ENCODE measurements around the gene MANSC1.

MANSC1 gene

DNA sequence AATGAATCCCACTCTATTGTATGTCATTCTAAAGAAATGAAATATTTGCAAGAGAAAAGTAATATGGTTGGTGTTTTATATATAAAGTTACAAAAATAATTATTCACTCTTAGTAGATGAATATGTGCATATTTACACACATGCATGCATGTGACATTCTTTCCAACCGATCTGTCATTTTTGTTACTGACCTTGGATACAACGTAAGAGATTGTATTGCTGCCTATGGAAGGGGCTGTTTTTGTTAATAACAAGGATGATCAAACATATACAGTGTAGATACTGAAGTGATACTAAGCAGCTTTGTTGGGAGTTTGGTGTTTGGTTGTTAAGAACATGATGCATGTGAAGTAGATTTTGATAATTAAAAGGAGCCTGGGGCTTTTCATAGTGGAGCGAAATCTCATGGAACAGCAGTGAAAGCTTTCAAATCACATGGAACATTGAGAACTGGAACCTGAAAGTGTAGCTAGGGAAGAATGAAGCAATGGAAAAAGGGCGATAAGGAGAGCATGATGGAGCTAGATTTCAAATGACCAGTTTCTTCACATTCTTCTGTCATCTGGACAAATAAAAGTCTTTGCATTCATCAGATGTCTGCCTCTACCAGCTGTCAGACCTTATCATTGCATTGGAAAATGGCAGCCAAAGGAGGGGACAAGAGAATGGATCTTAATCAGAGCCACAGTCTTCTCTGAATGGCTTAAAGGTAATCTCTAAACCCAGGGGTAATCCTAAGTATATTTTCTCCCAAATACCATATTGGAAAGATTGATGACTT, 16.8 kb upstream of the MANSC1 start:
- no peak overlapping the region for H2AFZ ChIP-seq (ENCODE audit: low read depth)
- H3K4me1 ChIP-seq (ENCODE audit: low read depth, poor library complexity, severe bottlenecking): peaks cover 8% of the 10 kb centered on the region
- H3K27ac ChIP-seq: no peak overlapping the region
- H4K20me1 ChIP-seq (ENCODE audit: insufficient read depth): no peaks in the 10 kb centered on the region
- H3K4me3 ChIP-seq (IDR thresholded peaks at IDR 0.05; ENCODE audit: insufficient read depth, low read depth, low read length): no peak overlapping the region
- H3K27me3 ChIP-seq (ENCODE audit: insufficient read depth, low read depth): no peaks in the 10 kb centered on the region
- H3K79me2 ChIP-seq (ENCODE audit: insufficient read depth, low read depth): no peaks in the 10 kb centered on the region
- no peaks in the 10 kb centered on the region for H3K36me3 ChIP-seq (ENCODE audit: insufficient read depth)
- TF ChIP-seq CTCF (conservative IDR thresholded peaks at IDR 0.05; ENCODE audit: low read depth, low read length): no peak
- no peak overlapping the region for H3K4me2 ChIP-seq
- no peak overlapping the region for H3K9ac ChIP-seq

DNA sequence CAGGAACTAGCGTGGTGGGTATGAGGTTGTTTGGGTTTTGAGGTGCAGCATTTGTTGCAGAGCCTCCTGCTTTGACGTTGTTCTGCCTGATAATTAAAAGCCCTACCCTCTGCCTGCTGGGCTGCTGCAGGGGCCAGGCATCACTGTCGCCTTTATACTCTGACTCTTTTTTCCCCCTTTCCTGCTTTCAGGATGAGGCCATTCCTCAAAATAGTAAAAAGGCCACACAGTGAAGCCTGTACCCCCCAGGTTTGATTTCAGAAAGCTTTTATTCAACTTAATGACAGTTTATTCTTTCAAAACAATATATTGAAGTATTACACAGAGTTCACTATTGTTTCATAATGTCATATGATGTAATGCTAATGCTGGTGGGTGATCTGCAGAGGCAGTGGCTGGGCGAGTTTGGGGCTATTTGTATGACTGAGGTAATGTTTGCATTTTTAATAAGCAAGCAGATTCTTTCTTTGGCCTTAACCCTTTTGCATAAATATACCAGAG, 15.9 kb upstream of the MANSC1 start:
- Histone ChIP-seq H3K4me3 (IDR thresholded peaks at IDR 0.05; ENCODE audit: insufficient read depth, low read depth, low read length) (no peak overlapping the region), H3K4me1 (ENCODE audit: low read depth, poor library complexity, severe bottlenecking) (peaks cover 8% of the 10 kb centered on the region), H3K4me2 (no peak overlapping the region), H2AFZ (ENCODE audit: low read depth) (no peak overlapping the region), H3K9ac (no peak overlapping the region), H3K27me3 (ENCODE audit: insufficient read depth, low read depth) (no peaks in the 10 kb centered on the region), H4K20me1 (ENCODE audit: insufficient read depth) (no peaks in the 10 kb centered on the region), H3K27ac (no peak overlapping the region), H3K36me3 (ENCODE audit: insufficient read depth) (no peaks in the 10 kb centered on the region), H3K79me2 (ENCODE audit: insufficient read depth, low read depth) (0 out of 2 replicates have a peak, but pooled peaks cover 2% of the 10 kb centered on the region)
- no peak for TF ChIP-seq CTCF (conservative IDR thresholded peaks at IDR 0.05; ENCODE audit: low read depth, low read length)

DNA sequence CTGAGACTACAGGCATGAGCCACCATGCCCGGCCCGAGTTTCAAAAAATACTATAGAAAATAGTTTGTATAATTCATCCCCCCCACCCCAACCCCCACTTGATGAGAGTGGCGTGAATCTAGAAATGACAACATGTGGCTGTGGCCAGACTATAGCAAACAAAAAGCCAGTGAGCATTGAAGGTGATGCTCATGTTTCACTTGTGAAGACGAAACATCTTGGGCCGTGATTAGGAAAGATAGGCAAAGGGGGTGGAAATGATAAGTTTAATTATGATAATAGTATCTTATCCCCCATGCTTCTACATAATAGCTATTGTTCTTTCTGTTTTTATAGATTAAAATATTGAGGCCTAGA, 15.4 kb upstream of the MANSC1 start:
- no peaks in the 10 kb centered on the region for H3K27me3 ChIP-seq (ENCODE audit: insufficient read depth, low read depth)
- no peaks in the 10 kb centered on the region for H3K36me3 ChIP-seq (ENCODE audit: insufficient read depth)
- peaks cover 7% of the 10 kb centered on the region; the same call in 1 of the 2 replicates for H3K79me2 ChIP-seq (ENCODE audit: insufficient read depth, low read depth)
- H3K27ac ChIP-seq: no peak overlapping the region
- H3K9ac ChIP-seq: no peak overlapping the region
- no peak for TF ChIP-seq CTCF (conservative IDR thresholded peaks at IDR 0.05; ENCODE audit: low read depth, low read length)
- no peak overlapping the region for H2AFZ ChIP-seq (ENCODE audit: low read depth)
- H4K20me1 ChIP-seq (ENCODE audit: insufficient read depth): no peaks in the 10 kb centered on the region
- H3K4me2 ChIP-seq: no peak overlapping the region
- peaks cover 8% of the 10 kb centered on the region for H3K4me1 ChIP-seq (ENCODE audit: low read depth, poor library complexity, severe bottlenecking)
- no peak overlapping the region for H3K4me3 ChIP-seq (IDR thresholded peaks at IDR 0.05; ENCODE audit: insufficient read depth, low read depth, low read length)

DNA sequence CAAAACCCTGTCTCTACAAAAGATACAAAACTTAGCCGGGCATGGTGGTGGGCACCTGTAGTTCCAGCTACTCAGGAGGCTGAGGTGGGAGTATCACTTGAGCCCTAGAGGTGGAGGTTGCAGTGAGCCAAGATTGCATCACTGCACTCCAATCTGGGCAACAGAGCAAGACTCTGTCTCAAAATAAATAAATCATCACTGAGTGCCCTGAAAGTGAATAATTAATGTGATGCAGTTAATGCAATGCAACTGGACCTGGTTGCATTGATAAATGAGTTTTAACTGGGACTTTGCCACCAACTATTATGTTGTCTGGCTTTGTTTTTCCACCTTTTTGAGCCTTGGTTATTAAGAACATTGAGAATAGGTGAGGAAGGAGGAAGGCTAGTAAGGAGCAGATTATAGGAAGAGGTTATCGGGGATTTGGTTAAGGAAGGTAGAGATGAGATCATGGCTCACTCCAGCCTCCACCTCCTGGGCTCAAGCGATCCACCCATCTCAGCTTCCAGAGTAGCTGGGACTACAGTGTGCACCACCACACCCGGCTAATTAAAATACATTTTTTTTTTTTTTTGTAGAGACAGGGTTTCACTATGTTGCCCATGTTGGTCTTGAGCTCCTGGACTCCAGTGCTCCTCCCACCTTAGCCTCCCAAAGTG, 14.9 kb upstream of the MANSC1 start:
- Histone ChIP-seq H2AFZ (ENCODE audit: low read depth) (no peak overlapping the region), H4K20me1 (ENCODE audit: insufficient read depth) (no peaks in the 10 kb centered on the region), H3K27me3 (ENCODE audit: insufficient read depth, low read depth) (no peaks in the 10 kb centered on the region), H3K4me1 (ENCODE audit: low read depth, poor library complexity, severe bottlenecking) (peaks cover 9% of the 10 kb centered on the region), H3K4me2 (no peak overlapping the region), H3K9ac (no peak overlapping the region), H3K79me2 (ENCODE audit: insufficient read depth, low read depth) (peaks cover 12% of the 10 kb centered on the region; the same call in 1 of the 2 replicates), H3K27ac (no peak overlapping the region), H3K36me3 (ENCODE audit: insufficient read depth) (no peaks in the 10 kb centered on the region), H3K4me3 (IDR thresholded peaks at IDR 0.05; ENCODE audit: insufficient read depth, low read depth, low read length) (no peak overlapping the region)
- no peak for TF ChIP-seq CTCF (conservative IDR thresholded peaks at IDR 0.05; ENCODE audit: low read depth, low read length)

Data from KMS-11 (cell line).